ENCODE data around the gene ADGRB3. TPM values are rescaled to one million over a fixed set of nuclear protein-coding genes. Genes with fewer than 3 reads are reported as not detected.

Gene ADGRB3
- total and polyA plus RNA-seq, 4 donors = 26.9 to 99.7 (median 60.2) TPM

GRCh38 chr6:69012876-69013275, 377.8 kb downstream of the ADGRB3 start:
- Histone ChIP-seq H3K27ac (ENCODE audit: low read depth, low read length) (no peak overlapping the region), H3K36me3 (ENCODE audit: control insufficient read depth, insufficient read depth, low read length) (peaks cover 3% of the 10 kb centered on the region), H3K9me3 (ENCODE audit: control insufficient read depth, insufficient read depth, low read length) (no peaks in the 10 kb centered on the region), H3K27me3 (ENCODE audit: control insufficient read depth, insufficient read depth, low read length) (no peaks in the 10 kb centered on the region), H3K4me1 (ENCODE audit: control insufficient read depth, insufficient read depth, low read length) (no peaks in the 10 kb centered on the region), H3K4me3 (ENCODE audit: low read depth, low read length) (no peak overlapping the region)
- DNase-seq (ENCODE audit: low read depth in 4 of 6, low spot score in 6 of 6) = no peak
- no CpG with 5 or more reads among the region's 4 CpGs for WGBS (ENCODE audit: insufficient coverage)

GRCh38 chr6:69018906-69019305, 383.8 kb downstream of the ADGRB3 start:
- H3K36me3 ChIP-seq (ENCODE audit: control insufficient read depth, insufficient read depth, low read length) = no peaks in the 10 kb centered on the region

GRCh38 chr6:69019832-69020231, 384.8 kb downstream of the ADGRB3 start:
- DNase-seq (ENCODE audit: low read depth in 4 of 6, low spot score in 6 of 6) = no peak

More at GRCh38 chr6:69018906-69019305, 383.8 kb downstream of the ADGRB3 start:
- no peak overlapping the region for H3K27ac ChIP-seq (ENCODE audit: low read depth, low read length)
- no peak overlapping the region for H3K4me3 ChIP-seq (ENCODE audit: low read depth, low read length)
- H3K9me3 ChIP-seq (ENCODE audit: control insufficient read depth, insufficient read depth, low read length) = no peaks in the 10 kb centered on the region
- H3K4me1 ChIP-seq (ENCODE audit: control insufficient read depth, insufficient read depth, low read length) = no peaks in the 10 kb centered on the region
- no peaks in the 10 kb centered on the region for H3K27me3 ChIP-seq (ENCODE audit: control insufficient read depth, insufficient read depth, low read length)
- WGBS (ENCODE audit: insufficient coverage) = 100% methylated on average over 1 of the region's 1 CpG
- DNase-seq (ENCODE audit: low read depth in 4 of 6, low spot score in 6 of 6) = no peak

GRCh38 chr6:69022993-69023392, 387.9 kb downstream of the ADGRB3 start:
- no peak for DNase-seq (ENCODE audit: low read depth in 4 of 6, low spot score in 6 of 6)

More at GRCh38 chr6:69019832-69020231, 384.8 kb downstream of the ADGRB3 start:
- no peak overlapping the region for H3K27ac ChIP-seq (ENCODE audit: low read depth, low read length)
- H3K4me3 ChIP-seq (ENCODE audit: low read depth, low read length) = no peak overlapping the region
- 91% methylated on average over 3 of the region's 4 CpGs for WGBS (ENCODE audit: insufficient coverage)
- H3K9me3 ChIP-seq (ENCODE audit: control insufficient read depth, insufficient read depth, low read length) = no peaks in the 10 kb centered on the region
- H3K36me3 ChIP-seq (ENCODE audit: control insufficient read depth, insufficient read depth, low read length) = no peaks in the 10 kb centered on the region
- H3K27me3 ChIP-seq (ENCODE audit: control insufficient read depth, insufficient read depth, low read length) = no peaks in the 10 kb centered on the region
- H3K4me1 ChIP-seq (ENCODE audit: control insufficient read depth, insufficient read depth, low read length) = no peaks in the 10 kb centered on the region

GRCh38 chr6:69026243-69026642, 391.2 kb downstream of the ADGRB3 start:
- no peaks in the 10 kb centered on the region for H3K36me3 ChIP-seq (ENCODE audit: control insufficient read depth, insufficient read depth, low read length)
- no peaks in the 10 kb centered on the region for H3K9me3 ChIP-seq (ENCODE audit: control insufficient read depth, insufficient read depth, low read length)
- no peak overlapping the region for H3K27ac ChIP-seq (ENCODE audit: low read depth, low read length)
- WGBS (ENCODE audit: insufficient coverage) = 100% methylated on average over 2 of the region's 3 CpGs
- DNase-seq (ENCODE audit: low read depth in 4 of 6, low spot score in 6 of 6) = no peak
- no peak overlapping the region for H3K4me3 ChIP-seq (ENCODE audit: low read depth, low read length)
- no peaks in the 10 kb centered on the region for H3K4me1 ChIP-seq (ENCODE audit: control insufficient read depth, insufficient read depth, low read length)
- H3K27me3 ChIP-seq (ENCODE audit: control insufficient read depth, insufficient read depth, low read length) = no peaks in the 10 kb centered on the region

More at GRCh38 chr6:69022993-69023392, 387.9 kb downstream of the ADGRB3 start:
- Histone ChIP-seq H3K36me3 (ENCODE audit: control insufficient read depth, insufficient read depth, low read length) (no peaks in the 10 kb centered on the region), H3K27ac (ENCODE audit: low read depth, low read length) (no peak overlapping the region), H3K9me3 (ENCODE audit: control insufficient read depth, insufficient read depth, low read length) (no peaks in the 10 kb centered on the region), H3K27me3 (ENCODE audit: control insufficient read depth, insufficient read depth, low read length) (no peaks in the 10 kb centered on the region), H3K4me1 (ENCODE audit: control insufficient read depth, insufficient read depth, low read length) (no peaks in the 10 kb centered on the region), H3K4me3 (ENCODE audit: low read depth, low read length) (no peak overlapping the region)
- WGBS (ENCODE audit: insufficient coverage) = no CpG with 5 or more reads among the region's 1 CpG

GRCh38 chr6:69026715-69027114, 391.6 kb downstream of the ADGRB3 start:
- DNase-seq (ENCODE audit: low read depth in 4 of 6, low spot score in 6 of 6) = no peak
- 92% methylated on average over 2 of the region's 3 CpGs for WGBS (ENCODE audit: insufficient coverage)

GRCh38 chr6:69027861-69028260, 392.8 kb downstream of the ADGRB3 start:
- Histone ChIP-seq H3K36me3 (ENCODE audit: control insufficient read depth, insufficient read depth, low read length) (no peaks in the 10 kb centered on the region), H3K4me1 (ENCODE audit: control insufficient read depth, insufficient read depth, low read length) (no peaks in the 10 kb centered on the region), H3K4me3 (ENCODE audit: low read depth, low read length) (no peak overlapping the region), H3K27ac (ENCODE audit: low read depth, low read length) (no peak overlapping the region), H3K9me3 (ENCODE audit: control insufficient read depth, insufficient read depth, low read length) (no peaks in the 10 kb centered on the region), H3K27me3 (ENCODE audit: control insufficient read depth, insufficient read depth, low read length) (no peaks in the 10 kb centered on the region)
- no CpG with 5 or more reads among the region's 1 CpG for WGBS (ENCODE audit: insufficient coverage)
- no peak for DNase-seq (ENCODE audit: low read depth in 4 of 6, low spot score in 6 of 6)

More at GRCh38 chr6:69026715-69027114, 391.6 kb downstream of the ADGRB3 start:
- Histone ChIP-seq H3K27ac (ENCODE audit: low read depth, low read length) (no peak overlapping the region), H3K27me3 (ENCODE audit: control insufficient read depth, insufficient read depth, low read length) (no peaks in the 10 kb centered on the region), H3K9me3 (ENCODE audit: control insufficient read depth, insufficient read depth, low read length) (no peaks in the 10 kb centered on the region), H3K4me1 (ENCODE audit: control insufficient read depth, insufficient read depth, low read length) (no peaks in the 10 kb centered on the region), H3K4me3 (ENCODE audit: low read depth, low read length) (no peak overlapping the region), H3K36me3 (ENCODE audit: control insufficient read depth, insufficient read depth, low read length) (no peaks in the 10 kb centered on the region)

GRCh38 chr6:69038841-69039240, 403.8 kb downstream of the ADGRB3 start:
- Histone ChIP-seq H3K27ac (ENCODE audit: low read depth, low read length) (no peak overlapping the region), H3K27me3 (ENCODE audit: control insufficient read depth, insufficient read depth, low read length) (no peaks in the 10 kb centered on the region), H3K4me3 (ENCODE audit: low read depth, low read length) (no peak overlapping the region), H3K9me3 (ENCODE audit: control insufficient read depth, insufficient read depth, low read length) (no peaks in the 10 kb centered on the region), H3K36me3 (ENCODE audit: control insufficient read depth, insufficient read depth, low read length) (no peaks in the 10 kb centered on the region), H3K4me1 (ENCODE audit: control insufficient read depth, insufficient read depth, low read length) (no peaks in the 10 kb centered on the region)
- no peak for DNase-seq (ENCODE audit: low read depth in 4 of 6, low spot score in 6 of 6)

GRCh38 chr6:69042297-69042696, 407.2 kb downstream of the ADGRB3 start:
- no peaks in the 10 kb centered on the region for H3K27me3 ChIP-seq (ENCODE audit: control insufficient read depth, insufficient read depth, low read length)
- no peak for DNase-seq (ENCODE audit: low read depth in 4 of 6, low spot score in 6 of 6)
- no peaks in the 10 kb centered on the region for H3K4me1 ChIP-seq (ENCODE audit: control insufficient read depth, insufficient read depth, low read length)
- no peak overlapping the region for H3K4me3 ChIP-seq (ENCODE audit: low read depth, low read length)
- WGBS (ENCODE audit: insufficient coverage) = no CpG with 5 or more reads among the region's 3 CpGs
- no peaks in the 10 kb centered on the region for H3K36me3 ChIP-seq (ENCODE audit: control insufficient read depth, insufficient read depth, low read length)
- H3K27ac ChIP-seq (ENCODE audit: low read depth, low read length) = no peak overlapping the region
- no peaks in the 10 kb centered on the region for H3K9me3 ChIP-seq (ENCODE audit: control insufficient read depth, insufficient read depth, low read length)

GRCh38 chr6:69044534-69044933, 409.5 kb downstream of the ADGRB3 start:
- no CpG with 5 or more reads among the region's 3 CpGs for WGBS (ENCODE audit: insufficient coverage)
- Histone ChIP-seq H3K27me3 (ENCODE audit: control insufficient read depth, insufficient read depth, low read length) (no peaks in the 10 kb centered on the region), H3K4me3 (ENCODE audit: low read depth, low read length) (no peak overlapping the region), H3K36me3 (ENCODE audit: control insufficient read depth, insufficient read depth, low read length) (no peaks in the 10 kb centered on the region), H3K9me3 (ENCODE audit: control insufficient read depth, insufficient read depth, low read length) (no peaks in the 10 kb centered on the region), H3K4me1 (ENCODE audit: control insufficient read depth, insufficient read depth, low read length) (no peaks in the 10 kb centered on the region), H3K27ac (ENCODE audit: low read depth, low read length) (no peak overlapping the region)
- DNase-seq (ENCODE audit: low read depth in 4 of 6, low spot score in 6 of 6) = no peak
